NCI-H774 (cell line): Measurements from ENCODE around the gene ZDHHC1.

Source experiments
- DNase-seq: peaks from one replicate; lab custom pipeline; 2025; lab: John Stamatoyannopoulos, UW

The ZDHHC1 gene, protein sequence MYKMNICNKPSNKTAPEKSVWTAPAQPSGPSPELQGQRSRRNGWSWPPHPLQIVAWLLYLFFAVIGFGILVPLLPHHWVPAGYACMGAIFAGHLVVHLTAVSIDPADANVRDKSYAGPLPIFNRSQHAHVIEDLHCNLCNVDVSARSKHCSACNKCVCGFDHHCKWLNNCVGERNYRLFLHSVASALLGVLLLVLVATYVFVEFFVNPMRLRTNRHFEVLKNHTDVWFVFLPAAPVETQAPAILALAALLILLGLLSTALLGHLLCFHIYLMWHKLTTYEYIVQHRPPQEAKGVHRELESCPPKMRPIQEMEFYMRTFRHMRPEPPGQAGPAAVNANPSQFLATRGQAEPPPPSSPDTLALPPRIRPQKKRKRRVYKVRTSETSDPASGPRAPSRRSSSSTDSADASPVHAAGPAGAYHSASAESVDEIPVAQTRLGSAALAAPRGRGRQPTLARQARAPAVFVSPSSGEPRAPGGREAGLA

GRCh38 chr16:67415872-67416793 is at the start of gene ZDHHC1:
ZDHHC1 (minus strand) TSS chr16:67416477; CDS start chr16:67407775, 8,702 bp downstream.
- peak; percentile 30 for DNase-seq

GRCh38 chr16:67464565-67464964 is 48.3 kb upstream of the ZDHHC1 start:
- no peak for DNase-seq

DNA sequence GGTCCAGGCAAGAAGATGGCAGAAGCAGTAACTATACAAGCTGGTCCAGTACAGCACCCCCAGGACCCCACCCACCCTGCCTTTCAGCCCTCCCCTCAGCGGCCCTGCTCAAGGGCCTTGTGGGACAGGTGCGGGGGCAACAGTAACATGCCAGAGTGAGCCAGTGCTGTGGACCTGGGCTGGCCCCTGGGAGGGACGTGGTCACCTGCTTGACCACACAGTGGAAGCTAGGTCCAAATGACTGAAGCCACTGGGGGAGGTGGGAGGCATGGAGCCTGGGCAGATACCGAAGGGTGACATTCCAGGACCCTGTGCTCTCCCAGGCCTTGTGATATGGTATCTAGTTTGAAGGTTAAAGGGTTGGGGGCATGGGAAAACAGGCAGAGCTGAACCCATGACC is 47.4 kb upstream of the ZDHHC1 start:
- no peak for DNase-seq

DNA sequence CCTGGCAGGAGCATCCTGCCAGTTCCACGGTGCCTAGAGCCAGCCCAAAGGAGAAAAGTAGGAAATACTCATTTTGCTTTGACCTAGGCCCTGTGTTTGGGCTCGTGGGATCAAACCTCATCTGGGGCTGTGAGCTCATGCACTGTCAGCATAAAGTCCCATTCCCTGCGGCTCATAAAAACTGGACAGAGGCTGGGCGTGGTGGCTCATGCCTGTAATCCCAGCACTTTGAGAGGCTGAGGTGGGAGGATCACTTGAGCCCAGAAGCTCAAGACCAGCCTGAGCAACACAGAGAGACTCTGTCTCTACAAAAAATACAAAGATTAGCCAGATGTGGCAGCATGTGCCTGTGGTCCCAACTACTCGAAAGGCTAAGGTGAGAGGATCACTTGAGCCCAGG is 46.8 kb upstream of the ZDHHC1 start:
- DNase-seq, result no peak

DNA sequence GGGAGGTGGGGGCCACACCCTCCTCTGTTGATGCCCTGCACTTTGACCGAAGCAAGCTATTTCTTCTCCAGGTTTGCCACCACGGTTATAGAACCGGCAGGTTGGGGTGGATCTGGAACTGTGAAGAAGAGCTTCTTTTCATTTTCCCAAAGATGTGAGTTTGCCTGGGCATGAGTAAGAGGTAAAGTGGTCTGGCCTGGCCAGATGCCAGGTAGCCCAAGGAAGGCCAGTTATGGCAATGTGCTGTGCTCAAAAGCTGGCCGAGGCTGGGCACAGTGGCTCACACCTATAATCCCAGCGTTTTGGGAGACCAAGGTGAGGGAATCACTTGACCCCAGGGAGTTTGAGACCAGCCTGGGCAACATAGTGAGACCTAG is 46.0 kb upstream of the ZDHHC1 start:
- DNase-seq, result no peak

- DNase-seq, result no peak
Observed at GRCh38 chr16:67461600-67462278, 45.5 kb upstream of the ZDHHC1 start.

DNA sequence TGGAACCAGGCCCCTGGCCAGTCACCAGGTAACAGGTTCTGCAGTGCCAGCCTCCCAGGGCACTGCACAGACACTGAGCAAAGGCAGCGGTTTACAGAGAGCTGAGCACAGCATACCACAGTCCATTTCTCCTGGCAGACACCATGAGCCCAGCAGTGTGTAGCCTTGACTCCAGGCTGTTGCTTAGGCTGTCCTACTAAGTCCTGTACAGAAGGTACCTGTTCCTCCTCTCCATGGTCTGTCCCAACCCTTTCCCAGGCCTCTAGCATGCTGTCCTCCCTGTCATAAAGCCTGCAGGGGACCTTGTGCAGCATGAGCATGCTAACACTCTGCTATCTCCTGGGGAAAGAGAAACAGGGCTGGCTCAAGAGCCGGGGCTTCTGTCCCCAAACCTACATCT is 44.7 kb upstream of the ZDHHC1 start:
- DNase-seq, result no peak

- no peak for DNase-seq
Observed at GRCh38 chr16:67460168-67460567, 43.9 kb upstream of the ZDHHC1 start.

DNA sequence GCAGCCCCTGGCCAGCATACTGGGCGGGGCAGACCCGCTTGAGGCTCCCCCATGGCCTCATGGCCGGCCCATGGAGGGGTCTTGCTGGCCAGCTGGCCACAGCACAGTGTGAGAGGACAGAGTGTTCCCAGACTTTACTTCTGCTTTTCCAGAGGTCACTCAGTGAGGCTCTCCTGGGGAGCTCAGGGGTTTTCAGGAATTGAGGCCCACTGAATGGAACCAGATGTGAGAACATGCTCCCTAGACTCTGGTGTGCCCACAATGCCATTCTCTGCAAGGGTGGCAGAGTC is 43.5 kb upstream of the ZDHHC1 start:
- no peak for DNase-seq

GRCh38 chr16:67459066-67459860 is 43.0 kb upstream of the ZDHHC1 start:
- no peak for DNase-seq

DNA sequence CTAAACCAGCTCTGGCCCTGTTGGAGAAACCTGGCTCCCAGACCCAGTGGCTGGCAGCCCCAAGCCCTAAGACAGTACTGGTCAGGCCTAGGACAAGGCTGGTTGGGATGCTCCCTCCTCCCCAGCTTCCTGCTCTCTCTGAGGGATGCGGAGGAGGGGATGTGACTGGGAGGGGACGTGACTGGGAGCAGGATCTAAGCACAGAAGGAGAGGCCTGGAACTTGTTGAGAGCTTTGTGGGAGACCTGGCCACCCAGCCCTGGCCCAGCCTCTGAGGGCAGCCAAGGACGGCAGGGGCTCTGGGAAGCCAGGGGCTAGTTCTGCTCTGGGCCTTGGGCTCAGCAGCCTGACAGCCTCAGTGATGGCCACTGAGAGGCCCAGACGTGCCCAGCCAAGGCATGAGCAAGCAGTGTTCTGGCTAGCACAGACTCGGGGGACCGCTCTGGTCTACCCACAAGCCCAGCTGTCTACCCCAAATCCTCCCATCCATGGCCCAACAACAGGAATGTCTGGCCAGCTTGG is 41.9 kb upstream of the ZDHHC1 start:
- DNase-seq, result no peak

GRCh38 chr16:67457611-67458010 is 41.3 kb upstream of the ZDHHC1 start:
- no peak for DNase-seq

DNA sequence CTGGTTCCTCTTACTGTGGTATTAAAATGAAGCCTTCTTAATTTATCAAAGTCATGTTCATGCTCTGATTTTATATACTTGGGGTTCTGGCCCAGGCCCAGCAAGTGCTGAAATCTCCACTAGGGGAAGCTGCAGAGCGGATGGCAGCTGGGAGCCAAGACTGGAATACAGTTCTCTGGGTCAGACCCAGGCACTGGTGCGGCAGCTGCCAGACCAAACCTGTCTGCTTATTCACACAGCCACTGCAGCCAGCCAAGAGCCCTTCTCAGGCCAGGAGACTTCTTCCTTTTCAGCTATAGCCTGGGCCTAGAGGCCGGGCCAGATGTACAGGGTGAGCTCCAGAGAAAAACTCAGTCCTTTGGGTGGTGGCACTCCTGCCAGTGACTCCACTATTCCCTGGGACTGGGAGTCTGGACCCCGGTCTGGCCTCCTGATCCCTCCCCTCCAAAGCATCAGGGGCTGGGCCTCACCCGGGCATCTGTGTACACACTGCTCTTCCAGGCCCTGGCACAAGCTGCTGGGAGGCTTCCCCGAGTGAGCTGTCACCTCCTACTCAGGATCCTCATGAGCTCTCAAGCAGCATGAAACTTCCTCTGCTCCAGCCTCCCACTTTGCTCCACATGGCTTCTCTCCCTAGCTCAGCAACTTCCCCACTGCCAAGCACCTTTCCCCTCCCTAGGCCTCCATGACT is 40.3 kb upstream of the ZDHHC1 start:
- DNase-seq, result no peak

DNA sequence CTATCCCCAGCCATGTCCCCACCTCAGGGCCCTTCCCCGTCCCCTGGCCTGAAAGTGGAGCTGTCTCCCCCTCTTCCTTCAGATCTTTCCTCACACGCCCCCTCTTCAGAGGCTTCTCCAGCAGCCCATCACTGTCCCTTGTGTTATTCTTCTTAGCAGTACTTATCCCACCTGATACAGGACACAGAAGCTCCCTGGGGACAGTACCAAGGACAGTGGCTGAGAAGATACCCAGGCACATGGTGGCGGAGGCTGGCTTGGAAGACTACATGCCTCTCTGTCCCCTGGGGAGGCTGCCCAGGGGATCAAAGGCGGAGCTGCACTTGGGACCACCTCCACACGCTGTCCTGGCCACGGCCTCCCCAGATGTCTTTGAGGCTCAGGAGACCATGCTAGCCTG is 38.6 kb upstream of the ZDHHC1 start:
- no peak for DNase-seq

DNA sequence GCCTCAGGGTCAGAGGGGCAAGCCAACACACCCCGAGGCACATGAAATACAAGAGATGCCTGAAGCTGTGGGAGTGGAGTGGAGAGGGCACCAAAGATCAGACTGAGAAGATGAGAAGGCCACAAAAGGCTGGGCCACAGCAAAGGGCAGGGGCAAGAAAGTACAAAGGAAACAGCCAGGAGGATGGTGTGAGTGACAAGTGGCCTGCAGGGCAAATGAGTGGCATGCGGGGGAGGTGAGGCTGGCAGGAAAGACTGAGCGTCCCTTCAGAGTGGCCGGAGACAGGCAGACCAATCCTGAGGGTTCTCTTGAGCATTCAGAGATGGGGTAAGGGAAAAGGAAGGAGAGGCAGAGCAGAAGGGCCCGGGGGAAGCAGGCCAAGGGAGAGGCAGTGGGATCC is 37.8 kb upstream of the ZDHHC1 start:
- DNase-seq, result no peak

- DNase-seq, result no peak
Observed at GRCh38 chr16:67451704-67452435, 35.6 kb upstream of the ZDHHC1 start.

DNA sequence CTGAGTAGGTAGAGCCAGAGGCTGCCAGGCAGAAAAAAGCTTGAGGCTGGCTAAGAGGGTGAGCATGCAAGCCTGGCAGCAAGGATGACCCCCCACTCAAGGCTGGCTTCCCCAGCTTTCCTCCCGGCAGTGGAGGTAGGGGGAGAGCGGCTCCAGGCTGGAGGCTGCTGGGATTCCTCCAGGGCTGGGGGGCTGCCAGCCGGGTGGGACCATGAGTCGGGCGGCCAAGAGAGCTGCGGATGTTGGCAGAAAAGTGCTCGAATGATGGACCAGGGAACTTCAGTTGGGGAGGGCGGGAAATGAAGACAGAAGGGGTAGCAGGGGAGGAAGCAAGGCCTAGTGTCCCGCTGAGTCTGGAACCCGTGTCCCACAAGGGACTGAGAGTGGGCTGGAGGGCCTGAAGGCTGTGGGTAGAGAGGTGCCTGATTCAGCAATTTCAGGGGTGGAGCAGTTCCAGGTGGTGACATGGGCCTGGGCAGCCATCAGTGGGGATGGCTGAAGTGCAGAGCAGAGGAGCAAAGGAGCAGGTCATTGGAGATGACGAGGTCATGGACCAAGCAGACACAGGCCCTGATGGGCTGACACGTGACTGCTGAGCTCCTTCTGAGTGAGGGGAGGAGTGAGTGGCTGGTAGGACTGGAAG is 34.9 kb upstream of the ZDHHC1 start:
- DNase-seq, result no peak

GRCh38 chr16:67449739-67450138 is 33.5 kb upstream of the ZDHHC1 start:
- no peak for DNase-seq

GRCh38 chr16:67449336-67449735 is 33.1 kb upstream of the ZDHHC1 start:
- DNase-seq, result no peak

- no peak for DNase-seq
Observed at GRCh38 chr16:67448580-67448979, 32.3 kb upstream of the ZDHHC1 start.
